OCI-LY7 (cell line): ENCODE results near the gene IGBP1. TPM values are rescaled to one million over a fixed set of nuclear protein-coding genes. Genes with fewer than 3 reads are reported as not detected.

Source experiments
- BruUV-seq: library from RNA; stranded (reverse); fragments of 400-500 nt; replicated peaks from 2 replicates; lab custom pipeline; 2021; lab: Mats Ljungman, UMichigan
- CTCF ChIA-PET: fragments of 300-600 bp; sonication (Branson Sonifier 250); formaldehyde crosslinking; loops from one replicate; lab custom pipeline; 2022; ENCODE audit warnings: antibody characterized with exemption; ENCODE audit not compliant: unreplicated experiment; lab: Charles Lee
- POLR2A ChIA-PET: fragments of 300-600 bp; sonication (Branson Sonifier 250); formaldehyde crosslinking; loops from one replicate; lab custom pipeline; 2022; ENCODE audit warnings: antibody characterized with exemption; lab: Charles Lee
- DNase-seq: peaks from one replicate; pipeline ENCODE4 v3.0.0-alpha.2; 2015; ENCODE audit warnings: low spot score
- H2AFZ ChIP-seq: fragments of 200-600 bp; sonication (generic), shearing (Covaris generic); 2 replicates; pipeline ENCODE4 v1.6.1; 2014; ENCODE audit warnings: mild to moderate bottlenecking, antibody characterized with exemption, low read length, moderate library complexity
- H3K27ac ChIP-seq: fragments of 200-600 bp; sonication (generic); 2 replicates; pipeline ENCODE4 v1.5.1; 2014; ENCODE audit warnings: mixed run types, low read depth, mild to moderate bottlenecking, moderate library complexity, low read length, inconsistent platforms; ENCODE audit not compliant: poor library complexity, severe bottlenecking
- H3K36me3 ChIP-seq: fragments of 200-600 bp; sonication (generic); 2 replicates; pipeline ENCODE4 v1.6.1; 2014; ENCODE audit warnings: mild to moderate bottlenecking, antibody characterized with exemption, low read length, moderate library complexity, mixed read lengths; ENCODE audit not compliant: insufficient read depth
- H3K4me1 ChIP-seq: fragments of 200-600 bp; sonication (generic); 2 replicates; pipeline ENCODE4 v1.5.1; 2014; ENCODE audit warnings: mild to moderate bottlenecking, low read length; ENCODE audit not compliant: insufficient read depth, poor library complexity, severe bottlenecking
- H3K4me2 ChIP-seq: fragments of 200-600 bp; sonication (generic); 2 replicates; pipeline ENCODE4 v1.6.1; 2014; ENCODE audit warnings: mild to moderate bottlenecking, low read length
- H3K4me3 ChIP-seq: fragments of 200-600 bp; sonication (generic); 2 replicates; pipeline ENCODE4 v1.5.1; 2014; ENCODE audit warnings: mild to moderate bottlenecking, low read depth, low read length; ENCODE audit not compliant: poor library complexity, severe bottlenecking
- H3K79me2 ChIP-seq: fragments of 200-600 bp; sonication (generic); 2 replicates; pipeline ENCODE4 v1.6.1; 2016; ENCODE audit warnings: low read depth, mild to moderate bottlenecking, low read length, moderate library complexity, mixed read lengths; ENCODE audit not compliant: insufficient read depth
- H3K9me2 ChIP-seq: fragments of 200-600 bp; sonication (generic); 2 replicates; pipeline ENCODE4 v1.6.1; 2016; ENCODE audit warnings: mild to moderate bottlenecking, low read length, mixed read lengths; ENCODE audit not compliant: insufficient read depth
- H3K9me3 ChIP-seq: fragments of 200-600 bp; sonication (generic); 2 replicates; pipeline ENCODE4 v1.6.1; 2014; ENCODE audit warnings: mild to moderate bottlenecking, mixed run types, low read length, mixed read lengths
- H4K20me1 ChIP-seq: fragments of 200-600 bp; sonication (generic); 2 replicates; pipeline ENCODE4 v1.6.1; 2014; ENCODE audit warnings: mild to moderate bottlenecking, antibody characterized with exemption, low read length, moderate library complexity, mixed read lengths; ENCODE audit not compliant: insufficient read depth
- EZH2phosphoT487 ChIP-seq: fragments of 200-600 bp; sonication (generic); IDR thresholded peaks from 2 replicates; pipeline ENCODE4 v1.6.1; 2018; ENCODE audit warnings: low read depth, borderline replicate concordance, mild to moderate bottlenecking, mixed run types, antibody characterized with exemption, low read length, moderate library complexity, mixed read lengths
- intact Hi-C: fragments of 100-400 bp; cut with micrococcal nuclease; formaldehyde crosslinking; loops from one replicate; pipeline ENCODE4 v1.10.0; 2022; ENCODE audit not compliant: unreplicated experiment
- total RNA-seq, 2 experiments: library from RNA; depleted of rRNA in 1 of 2; stranded (reverse); fragments of >200 nt in 1 of 2; shearing (Covaris generic) in 1 of 2; gene quantifications; 2 replicates each; pipeline ENCODE4 v1.2.3, GENCODE V29; 2014 to 2022
- TF ChIP-seq, protein P1 (sequence below): fragments of 200-600 bp; sonication (generic); conservative IDR thresholded peaks from 2 replicates; pipeline ENCODE4 v1.5.1; 2014; ENCODE audit warnings: mild to moderate bottlenecking, antibody characterized with exemption, low read length, moderate library complexity, mixed read lengths

Gene IGBP1
- total RNA-seq, 2 experiments from 2014 or later: 47.2 to 60.5 TPM

- CTCF ChIA-PET: no interaction called here
- no peak for DNase-seq
Measured at GRCh38 chrX:70175338-70175737, 42.1 kb downstream of the IGBP1 start.

GRCh38 chrX:70176938-70177533 lies 43.8 kb downstream of the IGBP1 start, which contains the start of gene DGAT2L6:
Gene DGAT2L6 (plus strand): TSS chrX:70177483. CDS start chrX:70177583, 100 bp downstream.
- Histone ChIP-seq H4K20me1 (no peaks in the 10 kb centered on the region), H3K9me3 (no peaks in the 10 kb centered on the region), H3K27ac (no peak within 1 kb of the TSS), H3K4me1 (no peaks in the 10 kb centered on the region), H2AFZ (no peak within 1 kb of the TSS), H3K36me3 (no peaks in the 10 kb centered on the region), H3K79me2 (no peaks in the 10 kb centered on the region), H3K4me2 (no peak within 1 kb of the TSS), H3K4me3 (no peak within 1 kb of the TSS), H3K9me2 (no peaks in the 10 kb centered on the region)
- no peak for DNase-seq
- TF ChIP-seq EZH2phosphoT487: no peak
- TF ChIP-seq, protein P1, sequence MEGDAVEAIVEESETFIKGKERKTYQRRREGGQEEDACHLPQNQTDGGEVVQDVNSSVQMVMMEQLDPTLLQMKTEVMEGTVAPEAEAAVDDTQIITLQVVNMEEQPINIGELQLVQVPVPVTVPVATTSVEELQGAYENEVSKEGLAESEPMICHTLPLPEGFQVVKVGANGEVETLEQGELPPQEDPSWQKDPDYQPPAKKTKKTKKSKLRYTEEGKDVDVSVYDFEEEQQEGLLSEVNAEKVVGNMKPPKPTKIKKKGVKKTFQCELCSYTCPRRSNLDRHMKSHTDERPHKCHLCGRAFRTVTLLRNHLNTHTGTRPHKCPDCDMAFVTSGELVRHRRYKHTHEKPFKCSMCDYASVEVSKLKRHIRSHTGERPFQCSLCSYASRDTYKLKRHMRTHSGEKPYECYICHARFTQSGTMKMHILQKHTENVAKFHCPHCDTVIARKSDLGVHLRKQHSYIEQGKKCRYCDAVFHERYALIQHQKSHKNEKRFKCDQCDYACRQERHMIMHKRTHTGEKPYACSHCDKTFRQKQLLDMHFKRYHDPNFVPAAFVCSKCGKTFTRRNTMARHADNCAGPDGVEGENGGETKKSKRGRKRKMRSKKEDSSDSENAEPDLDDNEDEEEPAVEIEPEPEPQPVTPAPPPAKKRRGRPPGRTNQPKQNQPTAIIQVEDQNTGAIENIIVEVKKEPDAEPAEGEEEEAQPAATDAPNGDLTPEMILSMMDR: no peak
- BruUV-seq: no TSS peak
- ChIA-PET POLR2A (no interaction called here), CTCF (no interaction called here)
- intact Hi-C loops: no loop called here

More at GRCh38 chrX:70175338-70175737, 42.1 kb downstream of the IGBP1 start:
- Histone ChIP-seq H3K9me3 (no peaks in the 10 kb centered on the region), H3K79me2 (no peaks in the 10 kb centered on the region), H2AFZ (no peak overlapping the region), H4K20me1 (no peaks in the 10 kb centered on the region), H3K4me3 (no peak overlapping the region), H3K9me2 (no peaks in the 10 kb centered on the region), H3K4me1 (no peaks in the 10 kb centered on the region), H3K36me3 (no peaks in the 10 kb centered on the region), H3K27ac (no peak overlapping the region), H3K4me2 (no peak overlapping the region)
- BruUV-seq: no TSS peak
- intact Hi-C loops: no loop called here
- POLR2A ChIA-PET: interaction anchor here (0.7 kb wide), 1 partner anchor 31 kb away, joined by 3 read pairs; no protein-coding TSS in a partner anchor
- no peak for TF ChIP-seq EZH2phosphoT487
- TF ChIP-seq, protein P1: no peak

- no peak for DNase-seq
- no peak for TF ChIP-seq EZH2phosphoT487
- TF ChIP-seq, protein P1: no peak
- H4K20me1 ChIP-seq: no peaks in the 10 kb centered on the region
- H3K27ac ChIP-seq: no peak overlapping the region
- no peaks in the 10 kb centered on the region for H3K36me3 ChIP-seq
- no peak overlapping the region for H2AFZ ChIP-seq
- H3K4me2 ChIP-seq: no peak overlapping the region
- no TSS peak for BruUV-seq
- no peak overlapping the region for H3K4me3 ChIP-seq
- CTCF ChIA-PET: no interaction called here
- POLR2A ChIA-PET: interaction anchor here (0.6 to 0.7 kb wide), 2 partner anchors 101 to 263 kb away, joined by 3 read pairs; no protein-coding TSS in a partner anchor
- no peaks in the 10 kb centered on the region for H3K4me1 ChIP-seq
- intact Hi-C loops: no loop called here
- no peaks in the 10 kb centered on the region for H3K9me2 ChIP-seq
- H3K9me3 ChIP-seq: no peaks in the 10 kb centered on the region
- H3K79me2 ChIP-seq: no peaks in the 10 kb centered on the region
Measured at GRCh38 chrX:70183091-70183490, 49.8 kb downstream of the IGBP1 start.
